ENCODE data around the gene EIF4E1B. TPM values are rescaled to one million over a fixed set of nuclear protein-coding genes. Genes with fewer than 3 reads are reported as not detected.

The EIF4E1B gene
- total and polyA plus RNA-seq, 2 experiments from 2014 or later, result not detected

DNA sequence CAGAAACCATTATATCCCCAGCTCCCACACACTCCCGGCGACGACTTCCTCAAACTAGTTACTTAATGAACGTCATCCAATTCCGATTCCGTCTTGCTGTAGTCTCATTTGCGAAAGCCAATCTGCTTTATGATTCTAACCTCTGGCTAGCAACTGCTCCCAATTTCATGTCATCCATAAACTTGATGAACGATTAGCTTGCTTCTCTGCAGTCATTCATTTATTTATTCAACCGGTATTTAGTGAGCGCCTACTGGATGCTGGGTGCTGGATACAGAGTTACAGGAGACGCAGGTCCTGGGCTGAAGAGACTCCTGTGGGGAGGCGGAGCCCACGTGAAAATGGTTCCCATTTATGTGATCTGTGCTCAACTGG is 63.0 kb downstream of the EIF4E1B start:
- Histone ChIP-seq H3K27me3 (replicated peaks; ENCODE audit: insufficient read depth) (peaks cover 48% of the 10 kb centered on the region), H3K4me1 (ENCODE audit: insufficient read depth) (no peaks in the 10 kb centered on the region), H4K20me1 (ENCODE audit: insufficient read depth) (no peaks in the 10 kb centered on the region), H3K36me3 (ENCODE audit: low read depth) (no peaks in the 10 kb centered on the region), H3K9me3 (ENCODE audit: low read depth) (no peaks in the 10 kb centered on the region), H3K79me2 (ENCODE audit: insufficient read depth) (no peaks in the 10 kb centered on the region), H3K27ac (no peak overlapping the region), H2AFZ (no peak overlapping the region), H3K4me2 (ENCODE audit: unreplicated experiment) (no peak overlapping the region), H3F3A (ENCODE audit: insufficient read depth) (no peaks in the 10 kb centered on the region), H3K9ac (no peak overlapping the region), H3K9me2 (ENCODE audit: insufficient read depth) (no peaks in the 10 kb centered on the region), H3K4me3 (no peak overlapping the region)
- 52 to 53% methylated on average over 13 of the region's 13 CpGs for WGBS, 2 experiments (ENCODE audit: low coverage in 1 of 2, low lambda C conversion rate in 2 of 2, missing lambda C conversion rate in 2 of 2)
- TF ChIP-seq EZH2 (IDR thresholded peaks at IDR 0.05; ENCODE audit: insufficient read depth, poor library complexity, severe bottlenecking) (no peak), EZH2phosphoT487 (IDR thresholded peaks at IDR 0.05; ENCODE audit: insufficient read depth, low read depth) (no peak)
- no peak for DNase-seq
- in situ Hi-C loops (cut with MboI), result no loop called here

DNA sequence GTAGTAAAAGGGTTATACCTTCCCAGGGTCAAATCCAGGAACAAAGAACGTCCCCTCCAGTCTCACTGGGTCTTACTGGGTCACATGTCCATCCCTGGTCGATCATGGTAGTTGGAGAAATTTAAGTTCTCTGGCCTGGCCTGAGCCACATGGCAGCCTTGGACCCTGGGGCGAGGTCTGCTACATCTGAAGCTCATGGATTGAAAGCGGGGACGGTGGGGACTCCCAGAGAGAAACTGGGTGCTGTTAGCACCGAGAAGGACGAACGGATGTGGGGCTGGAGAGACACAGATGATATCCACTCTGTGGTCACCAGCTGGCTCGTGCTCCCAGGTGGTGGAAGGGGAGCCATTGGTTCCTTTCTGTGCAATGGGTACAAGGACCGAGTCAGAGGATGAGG is 63.7 kb downstream of the EIF4E1B start:
- Histone ChIP-seq H3K27me3 (replicated peaks; ENCODE audit: insufficient read depth) (peaks cover 48% of the 10 kb centered on the region), H3K4me1 (ENCODE audit: insufficient read depth) (no peaks in the 10 kb centered on the region), H3K79me2 (ENCODE audit: insufficient read depth) (no peaks in the 10 kb centered on the region), H3K9me3 (ENCODE audit: low read depth) (no peaks in the 10 kb centered on the region), H2AFZ (no peak overlapping the region), H3K4me2 (ENCODE audit: unreplicated experiment) (no peak overlapping the region), H4K20me1 (ENCODE audit: insufficient read depth) (no peaks in the 10 kb centered on the region), H3K9ac (no peak overlapping the region), H3K36me3 (ENCODE audit: low read depth) (no peaks in the 10 kb centered on the region), H3K9me2 (ENCODE audit: insufficient read depth) (no peaks in the 10 kb centered on the region), H3K27ac (no peak overlapping the region), H3F3A (ENCODE audit: insufficient read depth) (no peaks in the 10 kb centered on the region), H3K4me3 (no peak overlapping the region)
- DNase-seq, result no peak
- WGBS, 2 experiments (ENCODE audit: low coverage in 1 of 2, low lambda C conversion rate in 2 of 2, missing lambda C conversion rate in 2 of 2), result 58 to 69% methylated on average over 10 of the region's 10 CpGs
- in situ Hi-C loops (cut with MboI), result no loop called here
- TF ChIP-seq EZH2phosphoT487 (IDR thresholded peaks at IDR 0.05; ENCODE audit: insufficient read depth, low read depth), result no peak
- TF ChIP-seq EZH2 (IDR thresholded peaks at IDR 0.05; ENCODE audit: insufficient read depth, poor library complexity, severe bottlenecking), result no peak

DNA sequence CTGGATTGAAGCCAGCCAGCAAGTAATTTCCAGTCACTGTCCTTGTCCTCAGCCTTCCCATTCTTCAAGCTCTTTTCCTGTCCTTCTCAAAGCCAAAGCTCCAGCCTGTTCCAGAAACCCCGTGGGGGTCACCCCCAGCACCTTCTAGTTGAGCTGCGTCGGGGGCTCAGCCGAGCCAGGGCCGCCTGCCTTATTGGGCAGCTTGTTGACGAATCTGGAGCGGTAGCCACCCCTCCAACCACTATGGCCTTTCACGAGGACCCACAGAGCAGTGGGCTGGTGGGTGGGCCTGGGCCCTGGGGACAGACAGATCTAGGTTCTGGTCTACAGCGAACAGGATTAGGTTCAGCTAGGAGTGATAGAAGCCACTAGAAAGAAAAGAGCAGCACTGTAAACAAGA is 64.2 kb downstream of the EIF4E1B start:
- TF ChIP-seq EZH2phosphoT487 (IDR thresholded peaks at IDR 0.05; ENCODE audit: insufficient read depth, low read depth), result no peak
- no peak for TF ChIP-seq EZH2 (IDR thresholded peaks at IDR 0.05; ENCODE audit: insufficient read depth, poor library complexity, severe bottlenecking)
- no peaks in the 10 kb centered on the region for H3K9me2 ChIP-seq (ENCODE audit: insufficient read depth)
- H3K27ac ChIP-seq, result no peak overlapping the region
- DNase-seq, result no peak
- H3F3A ChIP-seq (ENCODE audit: insufficient read depth), result no peaks in the 10 kb centered on the region
- no peaks in the 10 kb centered on the region for H3K9me3 ChIP-seq (ENCODE audit: low read depth)
- H3K4me2 ChIP-seq (ENCODE audit: unreplicated experiment), result no peak overlapping the region
- H3K4me1 ChIP-seq (ENCODE audit: insufficient read depth), result no peaks in the 10 kb centered on the region
- no peaks in the 10 kb centered on the region for H3K79me2 ChIP-seq (ENCODE audit: insufficient read depth)
- peaks cover 44% of the 10 kb centered on the region for H3K27me3 ChIP-seq (replicated peaks; ENCODE audit: insufficient read depth)
- in situ Hi-C loops (cut with MboI), result no loop called here
- H3K36me3 ChIP-seq (ENCODE audit: low read depth), result no peaks in the 10 kb centered on the region
- no peak overlapping the region for H2AFZ ChIP-seq
- 47 to 52% methylated on average over 9 of the region's 9 CpGs for whole genome bisulfite sequencing, 2 experiments (ENCODE audit: low coverage in 1 of 2, low lambda C conversion rate in 2 of 2, missing lambda C conversion rate in 2 of 2)
- no peak overlapping the region for H3K4me3 ChIP-seq
- H3K9ac ChIP-seq, result no peak overlapping the region
- H4K20me1 ChIP-seq (ENCODE audit: insufficient read depth), result no peaks in the 10 kb centered on the region

DNA sequence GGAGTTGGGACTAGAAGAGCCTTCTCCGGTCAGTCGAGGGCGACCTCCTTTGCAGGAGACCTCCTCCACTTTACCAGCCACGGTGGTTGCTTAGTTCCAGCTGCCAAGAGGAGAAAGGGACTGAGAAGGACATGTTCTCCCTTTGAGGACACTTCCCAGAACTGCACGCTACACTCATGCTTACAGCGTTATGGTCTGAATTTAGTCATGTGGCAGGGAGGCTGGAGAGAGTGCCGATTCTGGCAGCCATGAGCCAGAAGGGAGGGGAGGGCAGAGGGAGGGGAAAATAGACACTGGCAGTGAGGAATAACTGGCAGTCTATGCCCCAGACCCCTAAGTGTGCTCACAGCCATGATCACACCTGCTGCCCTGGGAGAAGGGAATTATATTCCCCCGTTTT is 64.6 kb downstream of the EIF4E1B start:
- Histone ChIP-seq H3K27me3 (replicated peaks; ENCODE audit: insufficient read depth) (peaks cover 40% of the 10 kb centered on the region), H2AFZ (no peak overlapping the region), H3F3A (ENCODE audit: insufficient read depth) (no peaks in the 10 kb centered on the region), H3K4me3 (no peak overlapping the region), H3K9me2 (ENCODE audit: insufficient read depth) (no peaks in the 10 kb centered on the region), H3K4me2 (ENCODE audit: unreplicated experiment) (no peak overlapping the region), H3K27ac (no peak overlapping the region), H3K9ac (no peak overlapping the region), H3K9me3 (ENCODE audit: low read depth) (no peaks in the 10 kb centered on the region), H3K36me3 (ENCODE audit: low read depth) (no peaks in the 10 kb centered on the region), H3K79me2 (ENCODE audit: insufficient read depth) (no peaks in the 10 kb centered on the region), H4K20me1 (ENCODE audit: insufficient read depth) (no peaks in the 10 kb centered on the region), H3K4me1 (ENCODE audit: insufficient read depth) (no peaks in the 10 kb centered on the region)
- WGBS, 2 experiments (ENCODE audit: low coverage in 1 of 2, low lambda C conversion rate in 2 of 2, missing lambda C conversion rate in 2 of 2), result 19 to 21% methylated on average over 8 of the region's 8 CpGs
- in situ Hi-C loops (cut with MboI), result no loop called here
- TF ChIP-seq EZH2 (IDR thresholded peaks at IDR 0.05; ENCODE audit: insufficient read depth, poor library complexity, severe bottlenecking) (no peak), EZH2phosphoT487 (IDR thresholded peaks at IDR 0.05; ENCODE audit: insufficient read depth, low read depth) (no peak)
- DNase-seq, result no peak

Small RNA genes within 50 kb of the gene (microRNA-seq; reads per million reads assigned to microRNA genes)
- not detected for gene MIR4281 (ENCODE audit: borderline number of aligned reads)

Small RNA genes within 50 kb of the gene (small RNA-seq; reads per million reads assigned to genes)
- gene MIR4281 (ENCODE audit: low read depth, low replicate concordance), result not detected

Other genes starting within 250 kb of the EIF4E1B start
- gene NOP16, start 242.1 kb upstream of the EIF4E1B start, total RNA-seq (2014; rRNA removed; shearing (Covaris generic)), result 13.3 and 15.2 TPM in 2 replicates
- gene NOP16, start 242.1 kb upstream of the EIF4E1B start, polyA plus RNA-seq (2016; fragmentation: Nextera tagmentation; extraction: Ambion mirVana), result 68.4 and 68.7 TPM in 2 replicates
- 33.8 and 72.1 TPM in 2 replicates for gene HIGD2A, start 241.9 kb upstream of the EIF4E1B start, total RNA-seq (2014; rRNA removed; shearing (Covaris generic))
- gene HIGD2A, start 241.9 kb upstream of the EIF4E1B start, polyA plus RNA-seq (2016; fragmentation: Nextera tagmentation; extraction: Ambion mirVana), result 110 and 117 TPM in 2 replicates
- gene CLTB, start 214.1 kb upstream of the EIF4E1B start, total RNA-seq (2014; rRNA removed; shearing (Covaris generic)), result 121 and 130 TPM in 2 replicates
- 128 and 132 TPM in 2 replicates for gene CLTB, start 214.1 kb upstream of the EIF4E1B start, polyA plus RNA-seq (2016; fragmentation: Nextera tagmentation; extraction: Ambion mirVana)
- 41.0 and 45.0 TPM in 2 replicates for gene FAF2, start 182.3 kb upstream of the EIF4E1B start, total RNA-seq (2014; rRNA removed; shearing (Covaris generic))
- gene FAF2, start 182.3 kb upstream of the EIF4E1B start, polyA plus RNA-seq (2016; fragmentation: Nextera tagmentation; extraction: Ambion mirVana), result 45.4 and 45.7 TPM in 2 replicates
- 2.9 and 3.9 TPM in 2 replicates for gene RNF44, start 93.3 kb upstream of the EIF4E1B start, total RNA-seq (2014; rRNA removed; shearing (Covaris generic))
- 2.0 and 2.1 TPM in 2 replicates for gene RNF44, start 93.3 kb upstream of the EIF4E1B start, polyA plus RNA-seq (2016; fragmentation: Nextera tagmentation; extraction: Ambion mirVana)
- gene CDHR2, start 81.3 kb upstream of the EIF4E1B start, total RNA-seq (2014; rRNA removed; shearing (Covaris generic)), result not detected in 2 replicates
- not detected in 2 replicates for gene CDHR2, start 81.3 kb upstream of the EIF4E1B start, polyA plus RNA-seq (2016; fragmentation: Nextera tagmentation; extraction: Ambion mirVana)
- 4.3 and 4.8 TPM in 2 replicates for gene GPRIN1, start 20.5 kb upstream of the EIF4E1B start, total RNA-seq (2014; rRNA removed; shearing (Covaris generic))
- 1.2 and 1.3 TPM in 2 replicates for gene GPRIN1, start 20.5 kb upstream of the EIF4E1B start, polyA plus RNA-seq (2016; fragmentation: Nextera tagmentation; extraction: Ambion mirVana)
- not detected in 2 replicates for gene SNCB, start 141 bp upstream of the EIF4E1B start, total RNA-seq (2014; rRNA removed; shearing (Covaris generic))
- not detected in 2 replicates for gene SNCB, start 141 bp upstream of the EIF4E1B start, polyA plus RNA-seq (2016; fragmentation: Nextera tagmentation; extraction: Ambion mirVana)
- gene TSPAN17, start 16.8 kb downstream of the EIF4E1B start, total RNA-seq (2014; rRNA removed; shearing (Covaris generic)), result 41.2 and 42.2 TPM in 2 replicates
- 29.9 and 30.0 TPM in 2 replicates for gene TSPAN17, start 16.8 kb downstream of the EIF4E1B start, polyA plus RNA-seq (2016; fragmentation: Nextera tagmentation; extraction: Ambion mirVana)
- gene UNC5A, start 179.9 kb downstream of the EIF4E1B start, total RNA-seq (2014; rRNA removed; shearing (Covaris generic)), result not detected in 2 replicates
- not detected in 2 replicates for gene UNC5A, start 179.9 kb downstream of the EIF4E1B start, polyA plus RNA-seq (2016; fragmentation: Nextera tagmentation; extraction: Ambion mirVana)

Measured in GM23248 (cell line).